Measurements from ENCODE around the gene VLDLR.

The VLDLR gene

DNA sequence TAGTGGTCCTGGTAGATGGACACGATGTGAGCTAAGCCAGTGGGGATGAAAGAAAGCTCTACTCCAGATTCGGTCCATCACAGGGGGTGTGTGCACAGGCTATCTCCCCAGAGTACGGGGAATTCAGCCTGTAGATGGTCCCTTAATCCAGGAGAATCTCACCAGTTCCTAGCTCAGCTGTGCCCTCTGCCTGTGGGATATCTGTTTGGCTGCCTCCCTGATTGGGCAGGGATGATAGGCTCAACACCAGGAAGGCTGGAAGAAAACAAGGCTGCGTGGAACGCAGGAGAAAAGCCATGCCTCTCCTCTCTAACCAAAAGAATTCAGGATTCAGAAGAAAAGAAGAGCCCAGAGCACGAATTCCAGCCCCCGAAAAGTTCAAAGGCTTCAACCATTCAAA is 40.9 kb downstream of the VLDLR start:
- CTCF ChIA-PET, result interaction anchor here (1.1 kb wide), 1 partner anchor 9 kb away, joined by 3 read pairs; no protein-coding TSS in a partner anchor
- DNase-seq (ENCODE audit: extremely low spot score), result no peak
- POLR2A ChIA-PET, result no interaction called here
- TF ChIP-seq, protein P1, sequence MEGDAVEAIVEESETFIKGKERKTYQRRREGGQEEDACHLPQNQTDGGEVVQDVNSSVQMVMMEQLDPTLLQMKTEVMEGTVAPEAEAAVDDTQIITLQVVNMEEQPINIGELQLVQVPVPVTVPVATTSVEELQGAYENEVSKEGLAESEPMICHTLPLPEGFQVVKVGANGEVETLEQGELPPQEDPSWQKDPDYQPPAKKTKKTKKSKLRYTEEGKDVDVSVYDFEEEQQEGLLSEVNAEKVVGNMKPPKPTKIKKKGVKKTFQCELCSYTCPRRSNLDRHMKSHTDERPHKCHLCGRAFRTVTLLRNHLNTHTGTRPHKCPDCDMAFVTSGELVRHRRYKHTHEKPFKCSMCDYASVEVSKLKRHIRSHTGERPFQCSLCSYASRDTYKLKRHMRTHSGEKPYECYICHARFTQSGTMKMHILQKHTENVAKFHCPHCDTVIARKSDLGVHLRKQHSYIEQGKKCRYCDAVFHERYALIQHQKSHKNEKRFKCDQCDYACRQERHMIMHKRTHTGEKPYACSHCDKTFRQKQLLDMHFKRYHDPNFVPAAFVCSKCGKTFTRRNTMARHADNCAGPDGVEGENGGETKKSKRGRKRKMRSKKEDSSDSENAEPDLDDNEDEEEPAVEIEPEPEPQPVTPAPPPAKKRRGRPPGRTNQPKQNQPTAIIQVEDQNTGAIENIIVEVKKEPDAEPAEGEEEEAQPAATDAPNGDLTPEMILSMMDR (IDR thresholded peaks at IDR 0.05; ENCODE audit: control extremely low read depth, extremely low read depth, low read depth, missing control alignments), result no peak

DNA sequence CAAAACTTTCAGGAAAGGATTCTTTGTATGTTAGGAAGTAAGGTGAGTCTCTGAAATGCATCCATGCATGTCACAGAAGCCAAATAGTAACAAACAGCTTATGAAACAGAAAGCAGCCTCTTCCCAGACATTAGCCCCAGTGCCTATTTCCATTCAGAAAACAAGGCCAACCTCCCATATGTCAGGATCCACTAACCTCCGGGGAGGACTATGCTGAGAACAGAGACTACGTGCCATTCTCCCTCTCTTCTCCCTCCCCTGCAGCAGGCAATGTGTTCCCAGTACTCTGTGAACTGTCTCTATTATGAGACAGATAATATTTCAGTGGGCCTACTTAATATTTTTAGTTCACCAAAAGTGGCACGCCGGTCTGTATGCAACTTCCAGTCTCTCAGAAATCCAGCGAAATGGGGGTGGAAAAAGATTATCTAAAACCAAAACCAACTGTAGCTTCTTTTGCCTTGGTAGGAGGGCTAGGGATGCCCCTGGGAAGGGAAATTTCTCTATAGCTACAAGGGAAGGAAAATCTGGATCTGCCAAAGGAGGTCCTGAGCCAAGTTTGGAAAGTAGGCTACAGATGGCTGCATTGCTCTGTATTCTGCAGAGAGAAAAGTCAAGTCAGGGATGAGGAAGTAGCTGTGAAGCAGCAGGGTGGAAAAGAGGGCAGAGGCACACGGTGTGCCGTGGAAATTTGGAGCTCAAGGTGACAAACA is 42.0 kb downstream of the VLDLR start:
- TF ChIP-seq, protein P1 (IDR thresholded peaks at IDR 0.05; ENCODE audit: control extremely low read depth, extremely low read depth, low read depth, missing control alignments), result no peak
- DNase-seq (ENCODE audit: extremely low spot score), result no peak
- POLR2A ChIA-PET, result no interaction called here
- CTCF ChIA-PET, result interaction anchor here (1.1 to 1.6 kb wide), 5 partner anchors 13 to 35 kb away, joined by 3 to 4 read pairs (median 3); no protein-coding TSS in a partner anchor

DNA sequence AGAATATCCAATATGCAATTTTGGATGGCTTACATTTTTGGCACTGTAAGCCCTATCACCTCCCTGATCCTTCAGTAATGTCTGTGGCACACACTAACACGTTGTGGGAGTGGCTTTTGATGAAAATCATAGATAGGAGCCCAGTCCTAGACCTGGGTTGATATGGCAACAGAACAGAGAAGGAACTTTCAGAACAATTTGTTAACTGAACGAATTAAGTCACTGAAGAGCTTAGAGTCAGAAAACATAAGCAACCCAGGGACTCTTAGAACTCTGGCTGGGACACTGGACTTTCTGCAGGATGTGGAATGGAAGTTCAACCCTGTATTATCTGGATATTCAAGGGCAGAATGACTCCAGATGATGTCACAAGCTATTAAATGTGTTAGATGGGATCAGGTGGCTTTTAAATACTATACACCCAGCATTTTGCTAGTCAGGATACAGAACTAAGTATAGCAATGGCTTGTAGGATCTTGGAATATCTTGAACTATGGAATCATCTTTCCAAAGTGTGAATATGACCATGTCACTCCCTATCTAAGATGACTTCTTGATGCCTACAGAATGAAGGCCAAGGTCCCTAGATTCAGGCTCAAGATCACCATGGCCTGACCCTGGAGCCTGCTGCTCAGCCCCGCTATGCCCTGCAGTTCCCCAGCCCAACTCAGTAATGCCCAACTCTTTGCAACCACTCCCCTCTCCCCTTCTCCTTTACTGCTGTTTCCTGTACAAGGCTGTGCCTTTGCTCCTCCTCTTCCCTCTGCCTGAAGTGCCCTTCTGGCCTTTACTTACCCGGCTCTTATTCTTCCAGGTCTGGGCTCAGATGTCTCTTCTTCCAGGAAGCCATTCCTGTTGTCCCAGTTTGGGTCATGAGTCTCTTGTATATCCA is 42.8 kb downstream of the VLDLR start:
- POLR2A ChIA-PET, result no interaction called here
- CTCF ChIA-PET, result interaction anchor here (1.1 to 1.6 kb wide), 5 partner anchors 14 to 35 kb away, joined by 3 to 4 read pairs (median 3); no protein-coding TSS in a partner anchor
- DNase-seq (ENCODE audit: extremely low spot score), result no peak
- TF ChIP-seq, protein P1 (IDR thresholded peaks at IDR 0.05; ENCODE audit: control extremely low read depth, extremely low read depth, low read depth, missing control alignments), result no peak

DNA sequence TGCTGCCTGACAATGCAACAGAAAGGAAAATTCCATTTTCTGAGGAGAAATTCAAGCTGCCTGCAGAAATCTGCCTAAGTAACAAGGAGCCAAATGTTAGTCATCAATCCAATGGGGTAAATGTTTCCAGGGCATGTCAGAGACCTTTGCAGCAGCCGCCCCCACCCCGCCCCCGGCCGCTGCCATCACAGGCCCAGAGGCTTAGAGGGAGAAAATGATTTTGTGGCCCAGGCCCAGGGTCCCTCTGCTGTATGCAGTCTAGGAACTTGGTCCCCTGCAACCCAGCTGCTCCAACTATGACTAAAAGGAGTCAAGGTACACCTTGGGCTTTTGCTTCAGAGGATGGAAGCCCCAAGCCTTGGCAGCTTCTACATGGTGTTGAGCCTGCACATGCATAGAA is 45.0 kb downstream of the VLDLR start:
- ChIA-PET POLR2A (no interaction called here), CTCF (interaction anchor here (1.0 kb wide), 1 partner anchor 16 kb away, joined by 3 read pairs; no protein-coding TSS in a partner anchor)
- TF ChIP-seq, protein P1 (IDR thresholded peaks at IDR 0.05; ENCODE audit: control extremely low read depth, extremely low read depth, low read depth, missing control alignments), result no peak
- no peak for DNase-seq (ENCODE audit: extremely low spot score)

DNA sequence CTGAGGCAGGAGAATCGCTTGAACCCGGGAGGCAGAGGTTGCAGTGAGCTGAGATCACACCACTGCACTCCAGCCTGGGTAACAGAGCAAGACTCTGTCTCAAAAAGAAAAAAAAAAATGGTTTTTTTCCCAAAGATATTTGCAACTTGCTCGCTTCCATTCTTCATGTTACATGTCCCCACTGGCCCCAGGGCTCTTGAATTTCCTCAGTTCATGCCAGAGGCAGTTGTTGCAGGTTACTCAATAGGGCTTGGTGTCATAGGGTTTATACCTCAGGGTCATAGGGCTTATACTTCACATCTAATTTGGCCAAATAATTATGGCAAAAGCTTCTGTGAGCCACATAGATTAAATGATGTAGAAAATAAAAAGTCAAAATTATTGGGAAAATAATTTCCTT is 51.6 kb downstream of the VLDLR start:
- no peak for DNase-seq (ENCODE audit: extremely low spot score)
- TF ChIP-seq, protein P1 (IDR thresholded peaks at IDR 0.05; ENCODE audit: control extremely low read depth, extremely low read depth, low read depth, missing control alignments), result no peak
- ChIA-PET POLR2A (no interaction called here), CTCF (no interaction called here)

DNA sequence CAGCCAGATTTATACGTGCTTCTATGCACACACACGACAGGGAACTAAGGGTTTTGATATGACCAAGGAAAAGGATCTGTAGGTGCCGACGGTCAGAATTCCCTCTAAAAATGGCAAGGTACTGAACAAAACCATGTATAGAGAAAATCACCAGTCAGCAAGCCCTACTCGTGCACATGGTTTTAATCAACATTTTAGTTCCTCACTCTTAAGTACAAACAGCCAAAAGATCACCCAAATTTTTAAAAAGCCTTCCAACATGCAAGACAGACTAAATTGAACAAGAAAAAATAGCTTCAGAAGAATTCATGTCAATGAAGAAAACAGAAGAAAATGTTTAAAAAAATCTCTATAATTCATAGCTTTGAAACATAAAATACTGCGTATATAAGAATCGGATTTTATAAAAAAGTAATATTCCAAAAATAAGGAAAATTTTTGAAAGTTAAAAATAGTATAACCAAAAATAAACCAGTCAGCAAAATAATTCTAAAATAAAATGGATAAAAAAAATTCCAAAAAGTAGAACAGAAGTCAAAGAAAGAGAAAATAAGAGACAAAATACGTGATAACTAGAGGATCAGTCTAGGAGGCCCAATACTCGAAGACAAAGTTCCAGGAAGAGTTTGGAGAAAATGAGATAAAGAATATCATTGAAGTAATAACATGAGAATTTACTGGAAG is 52.7 kb downstream of the VLDLR start:
- POLR2A ChIA-PET, result no interaction called here
- no peak for DNase-seq (ENCODE audit: extremely low spot score)
- CTCF ChIA-PET, result no interaction called here
- TF ChIP-seq, protein P1 (IDR thresholded peaks at IDR 0.05; ENCODE audit: control extremely low read depth, extremely low read depth, low read depth, missing control alignments), result no peak
